ENCODE results near the gene TRANK1.
A peak's percentile ranks its signal among the peaks of the same experiment; 100 is the strongest.

Gene TRANK1

GRCh38 chr3:36786921-36787890, 157.6 kb downstream of the TRANK1 start:
- DNase-seq: peak; percentile 50

GRCh38 chr3:36784138-36784635, 160.7 kb downstream of the TRANK1 start:
- no peak for DNase-seq

- DNase-seq: no peak
Observed at GRCh38 chr3:36777424-36778218, 167.2 kb downstream of the TRANK1 start.

All from hematopoietic multipotent progenitor cell treated with erythropoietin and hydrocortisone succinate and interleukin-3 and kit ligand, for 6 days (in vitro differentiated cells).